ENCODE results near the gene SYNJ2.

- TF ChIP-seq POLR2A (IDR thresholded peaks at IDR 0.05; ENCODE audit: low read depth, low read length) = peak; percentile 43
- TF ChIP-seq CTCF (IDR thresholded peaks at IDR 0.05; ENCODE audit: extremely low read depth in 1 of 2, insufficient read depth in 1 of 2, low read depth in 1 of 2, low read length in 2 of 2) = no peak
- no peak for TF ChIP-seq EZH2 (IDR thresholded peaks at IDR 0.05; ENCODE audit: borderline replicate concordance, low read depth, low read length, severe bottlenecking)
- TF ChIP-seq, protein P1, sequence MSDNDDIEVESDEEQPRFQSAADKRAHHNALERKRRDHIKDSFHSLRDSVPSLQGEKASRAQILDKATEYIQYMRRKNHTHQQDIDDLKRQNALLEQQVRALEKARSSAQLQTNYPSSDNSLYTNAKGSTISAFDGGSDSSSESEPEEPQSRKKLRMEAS (IDR thresholded peaks at IDR 0.05; ENCODE audit: insufficient read depth, insufficient read length) = peak; percentile 65
- TF ChIP-seq POLR2AphosphoS5 (IDR thresholded peaks at IDR 0.05; ENCODE audit: insufficient read depth, low read depth, low read length) = peak; percentile 65
- TF ChIP-seq FOS (IDR thresholded peaks at IDR 0.05; ENCODE audit: borderline replicate concordance, insufficient read depth, low read length) = no peak
- no peak for TF ChIP-seq GATA2 (IDR thresholded peaks at IDR 0.05; ENCODE audit: insufficient read depth, insufficient read length, low read depth, low read length)
These were observed 21.5 kb downstream of the SYNJ2 start for GRCh38 chr6:158002951-158003853.
